Measurements from ENCODE around the gene MYZAP. TPM values are rescaled to one million over a fixed set of nuclear protein-coding genes. Genes with fewer than 3 reads are reported as not detected.
A peak's percentile ranks its signal among the peaks of the same experiment; 100 is the strongest.

The MYZAP gene
- total RNA-seq, 1 experiment from 2014 or later: 0.63 TPM

DNA sequence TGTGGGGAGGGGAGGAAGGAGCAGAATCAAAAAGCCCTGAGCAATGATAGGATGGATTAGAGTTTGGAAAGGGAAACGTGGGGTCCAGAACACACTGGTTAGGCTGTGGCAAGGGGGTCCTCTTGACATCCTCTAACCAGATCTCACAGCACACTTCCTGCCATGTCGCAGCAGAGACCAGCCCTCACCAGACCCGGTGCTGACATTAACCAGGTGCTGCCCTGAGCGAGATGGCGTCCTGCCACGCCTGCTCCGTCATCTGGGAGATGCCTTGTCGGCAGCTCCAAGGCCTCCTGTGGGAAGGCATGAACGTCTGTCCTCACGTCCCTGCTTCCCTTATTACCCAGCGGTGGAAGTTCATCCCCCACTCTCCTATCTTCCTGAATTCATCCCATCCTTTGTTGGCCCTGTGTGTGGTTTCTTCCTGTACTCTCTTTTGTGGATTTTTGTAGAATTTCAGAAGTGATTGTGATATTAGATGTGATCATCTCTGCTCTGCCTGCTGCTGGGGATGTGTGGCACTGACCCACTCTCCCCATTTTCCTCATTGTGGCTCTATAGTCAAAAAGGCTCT, 29.4 kb upstream of the MYZAP start:
- H3K9me3 ChIP-seq (ENCODE audit: control insufficient read depth, low read depth, low read length): no peaks in the 10 kb centered on the region
- H2BK120ac ChIP-seq (ENCODE audit: low read depth, low read length, poor library complexity, severe bottlenecking): no peak overlapping the region
- WGBS (ENCODE audit: extremely low coverage, insufficient read length, low lambda C conversion rate): no CpG with 5 or more reads among the region's 11 CpGs
- no peak for TF ChIP-seq CTCF (conservative IDR thresholded peaks at IDR 0.05)
- H3K4me1 ChIP-seq (ENCODE audit: insufficient read depth, low read length): no peaks in the 10 kb centered on the region
- Mint-ChIP-seq H3K4me1 (peaks cover 5 to 8% of the 10 kb centered on the region in 2 experiments), H3K36me3 (ENCODE audit: insufficient read depth in 1 of 3, low read depth in 3 of 3) (no peaks in the 10 kb centered on the region), H3K27ac (no peak overlapping the region), H3K27me3 (ENCODE audit: low read depth) (no peaks in the 10 kb centered on the region), H3K9me3 (no peaks in the 10 kb centered on the region; a peak in 1 of 5 replicates), H3K4me3 (peak overlapping the region in 1 of 2 experiments; percentile 22; a peak in 1 of 5 replicates)
- DNase-seq: no peak
- H3K9ac ChIP-seq (ENCODE audit: extremely low read depth, insufficient read length, low read length): no peak overlapping the region
- no peak overlapping the region for H3K14ac ChIP-seq (ENCODE audit: insufficient read depth, low read length)
- H2AFZ ChIP-seq (ENCODE audit: low read length): no peak overlapping the region
- no peaks in the 10 kb centered on the region for H3K79me1 ChIP-seq (ENCODE audit: insufficient read depth, low read depth, low read length, poor library complexity, severe bottlenecking)
- H2BK15ac ChIP-seq (ENCODE audit: low read depth, low read length): no peak overlapping the region
- H3K4me2 ChIP-seq (ENCODE audit: insufficient read depth, insufficient read length, low read length): no peak overlapping the region
- no peaks in the 10 kb centered on the region for H3K79me2 ChIP-seq (ENCODE audit: insufficient read depth, low read length)
- no peak overlapping the region for H3K27ac ChIP-seq (ENCODE audit: insufficient read length, low read depth, low read length)
- H3K4ac ChIP-seq (ENCODE audit: low read depth, low read length): no peak overlapping the region
- no peak overlapping the region for H2BK12ac ChIP-seq (ENCODE audit: insufficient read length, low read depth, low read length)
- no peak overlapping the region for H4K5ac ChIP-seq (ENCODE audit: insufficient read length, low read depth, low read length)
- no peak overlapping the region for H3K18ac ChIP-seq (ENCODE audit: insufficient read length, low read depth, low read length)
- H2BK20ac ChIP-seq (ENCODE audit: low read depth, low read length, poor library complexity, severe bottlenecking): no peak overlapping the region
- no peak overlapping the region for H3K56ac ChIP-seq (ENCODE audit: insufficient read length, low read depth, low read length)
- H4K20me1 ChIP-seq (ENCODE audit: control insufficient read depth, insufficient read depth, insufficient read length): no peaks in the 10 kb centered on the region
- H3K27me3 ChIP-seq (ENCODE audit: insufficient read depth, low read length): no peaks in the 10 kb centered on the region
- H3K23me2 ChIP-seq (ENCODE audit: insufficient read length, low read depth, low read length, poor library complexity, severe bottlenecking): no peaks in the 10 kb centered on the region
- H3K23ac ChIP-seq (ENCODE audit: insufficient read length, low read depth, low read length): no peak overlapping the region
- no peak overlapping the region for H4K8ac ChIP-seq (replicated peaks; ENCODE audit: insufficient read length, low read depth, low read length)
- no peak overlapping the region for H2BK5ac ChIP-seq (ENCODE audit: insufficient read length, low read length)
- no peak overlapping the region for H3T11ph ChIP-seq (ENCODE audit: low read length)
- H4K91ac ChIP-seq (ENCODE audit: insufficient read length, low read depth, low read length): no peak overlapping the region
- no peak overlapping the region for H2AK5ac ChIP-seq (ENCODE audit: insufficient read length, low read length)
